ENCODE results near the gene NAV1.
"Not testable (repeated sequence)": the region's sequence is repeated elsewhere in the genome, so short reads cannot be mapped to it uniquely, and the experiment has no call there.

NAV1 gene

GRCh38 chr1:201538612-201539551, at the start of gene NAV1:
Gene NAV1 (plus strand): TSS chr1:201539127. CDS start chr1:201622885, 83,758 bp downstream.
- TF ChIP-seq CTCF (IDR thresholded peaks at IDR 0.05; ENCODE audit: low read depth, low read length) = no peak
- peak; percentile 60 for DNase-seq (ENCODE audit: extremely low read depth, low read depth)

GRCh38 chr1:201489643-201490261, 49.2 kb upstream of the NAV1 start:
- no peak for TF ChIP-seq CTCF (IDR thresholded peaks at IDR 0.05; ENCODE audit: low read depth, low read length)
- DNase-seq (ENCODE audit: extremely low read depth, low read depth) = no peak

- no peak for TF ChIP-seq CTCF (IDR thresholded peaks at IDR 0.05; ENCODE audit: low read depth, low read length)
- DNase-seq (ENCODE audit: extremely low read depth, low read depth) = no peak
Observed at GRCh38 chr1:201490708-201491131, 48.2 kb upstream of the NAV1 start.

GRCh38 chr1:201491896-201492511, 46.9 kb upstream of the NAV1 start:
- TF ChIP-seq CTCF (IDR thresholded peaks at IDR 0.05; ENCODE audit: low read depth, low read length) = no peak
- DNase-seq (ENCODE audit: extremely low read depth, low read depth) = no peak

GRCh38 chr1:201493026-201493656, 45.8 kb upstream of the NAV1 start:
- DNase-seq (ENCODE audit: extremely low read depth, low read depth) = not testable (repeated sequence)

GRCh38 chr1:201493757-201494617, 44.9 kb upstream of the NAV1 start:
- DNase-seq (ENCODE audit: extremely low read depth, low read depth) = no peak
- TF ChIP-seq CTCF (IDR thresholded peaks at IDR 0.05; ENCODE audit: low read depth, low read length) = no peak
